Kasumi-1 (cell line): ENCODE measurements around the gene C16orf74.

Experiments used
- DNase-seq, 2 experiments: peaks; one replicate each; lab custom pipeline; 2025; lab: John Stamatoyannopoulos, UW

C16orf74 gene

DNA sequence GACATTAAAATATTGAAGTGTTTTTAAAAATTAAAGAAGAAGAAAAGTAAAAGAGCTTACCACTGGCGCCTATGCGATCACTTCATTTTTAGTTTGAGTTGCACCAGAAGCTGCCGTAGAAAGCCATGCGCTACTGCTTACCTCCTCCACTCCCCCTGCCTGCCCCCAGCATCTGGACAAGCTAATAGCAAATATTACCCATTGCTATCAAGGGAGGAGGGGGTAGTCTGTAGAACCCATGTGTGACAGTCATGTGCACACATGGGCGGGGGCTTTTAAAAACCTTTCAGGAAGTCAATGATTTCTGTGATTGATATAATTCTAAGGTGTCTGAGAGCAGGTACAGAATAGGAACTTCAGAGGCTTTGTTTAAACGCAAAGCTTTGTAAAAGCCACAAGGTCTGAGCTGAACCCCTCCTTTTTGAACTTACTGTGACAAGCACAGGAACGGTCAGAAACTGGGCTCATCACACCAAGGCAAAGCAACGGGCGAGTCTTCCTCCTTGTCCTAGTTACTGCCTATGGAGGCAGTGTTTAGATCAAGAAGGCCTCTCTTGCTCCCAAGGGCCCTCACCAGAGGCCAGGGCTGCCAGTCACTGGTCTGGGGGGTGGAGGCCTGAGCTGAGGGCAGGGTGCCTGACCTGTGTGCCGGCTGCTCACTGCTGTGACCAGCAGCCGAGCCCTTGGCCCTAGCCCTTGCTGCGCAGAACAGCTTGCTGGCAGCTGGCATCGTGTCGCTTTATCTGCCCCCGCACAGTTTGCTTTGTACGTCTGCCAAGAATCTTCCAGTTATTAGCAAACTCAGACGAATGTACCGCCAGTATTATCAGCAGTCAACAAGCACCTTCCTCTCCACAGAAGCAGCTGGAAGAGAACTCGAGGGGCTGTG is 77.1 kb downstream of the C16orf74 start:
- no peak for DNase-seq

DNA sequence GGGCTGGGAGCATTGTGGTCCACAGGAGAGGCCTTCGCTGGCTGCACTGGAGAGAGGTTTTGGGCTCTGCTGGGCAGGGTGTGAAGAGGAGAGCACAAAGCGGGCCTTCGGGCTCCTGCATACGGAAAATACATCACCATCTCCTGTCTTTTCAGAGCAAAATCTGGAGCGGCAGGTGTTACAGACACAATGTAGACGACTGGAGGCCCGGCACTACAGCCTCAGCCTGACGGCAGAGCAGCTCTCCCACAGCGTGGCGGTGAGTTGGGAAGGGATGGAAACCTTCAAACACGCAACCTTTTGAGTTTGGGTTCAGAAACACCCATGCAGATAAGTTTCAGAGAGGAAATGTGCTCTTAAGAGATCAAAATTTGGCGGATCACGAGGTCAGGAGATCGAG is 80.1 kb downstream of the C16orf74 start:
- no peak for DNase-seq

DNA sequence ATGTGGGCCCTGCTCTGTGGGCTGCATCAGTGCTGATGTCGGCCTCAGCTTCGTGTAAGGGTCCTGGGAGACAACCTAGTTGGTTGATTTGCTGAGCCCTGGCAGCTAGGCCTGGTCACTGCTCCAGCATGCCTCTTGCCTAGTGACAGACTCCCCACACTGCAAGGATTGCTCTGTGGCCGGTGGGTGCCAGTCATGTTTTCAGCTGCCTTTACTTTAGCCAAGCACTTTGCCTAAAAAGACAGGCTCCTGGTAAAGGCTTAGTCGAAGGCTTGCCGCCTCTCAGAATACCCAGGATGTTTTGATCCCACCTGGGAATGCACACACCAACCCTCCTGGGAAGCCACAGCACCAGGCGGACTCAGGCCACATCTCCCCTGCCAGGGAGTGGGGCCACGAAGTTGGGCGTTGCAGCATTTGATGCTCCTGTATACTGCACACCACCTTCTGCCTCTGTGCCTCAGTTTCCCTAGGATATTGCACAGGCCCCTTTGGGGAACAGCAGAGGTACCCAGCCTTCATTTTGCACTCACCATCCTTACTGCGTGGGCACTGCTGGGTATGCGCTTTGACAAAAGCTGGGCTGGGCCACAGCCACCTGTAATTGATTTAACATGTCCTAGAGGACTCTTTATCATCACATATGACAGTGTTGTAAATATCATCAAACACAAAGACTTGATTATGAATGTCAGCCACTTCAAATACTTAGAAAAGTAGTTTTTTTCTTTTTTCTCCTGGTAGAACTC is 82.0 kb downstream of the C16orf74 start:
- DNase-seq, result no peak

DNA sequence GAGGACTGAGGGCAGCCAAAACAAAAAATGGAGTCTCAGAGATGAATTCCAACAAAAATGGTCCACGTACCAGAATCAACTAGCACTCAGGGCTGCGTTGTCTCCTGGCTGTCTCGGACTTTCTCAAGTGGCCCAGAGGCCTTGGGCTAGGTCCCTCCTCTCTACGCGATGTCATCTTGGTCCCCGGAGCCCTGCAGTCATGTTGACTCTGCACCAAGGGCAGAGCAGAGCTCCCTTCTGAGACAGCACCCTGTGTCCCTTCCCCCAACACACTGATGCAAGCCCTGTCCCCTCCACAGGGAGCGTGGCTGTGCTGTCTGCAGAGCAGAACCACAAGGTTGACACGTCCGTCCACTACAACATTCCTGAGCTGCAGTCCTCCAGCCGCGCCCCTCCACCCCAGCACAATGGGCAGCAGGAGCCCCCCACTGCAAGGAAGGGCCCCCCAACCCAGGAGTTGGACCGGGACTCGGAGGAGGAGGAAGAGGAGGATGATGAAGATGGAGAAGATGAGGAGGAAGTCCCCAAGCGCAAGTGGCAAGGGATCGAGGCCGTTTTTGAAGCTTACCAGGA is 83.0 kb downstream of the C16orf74 start:
- DNase-seq, result no peak

DNA sequence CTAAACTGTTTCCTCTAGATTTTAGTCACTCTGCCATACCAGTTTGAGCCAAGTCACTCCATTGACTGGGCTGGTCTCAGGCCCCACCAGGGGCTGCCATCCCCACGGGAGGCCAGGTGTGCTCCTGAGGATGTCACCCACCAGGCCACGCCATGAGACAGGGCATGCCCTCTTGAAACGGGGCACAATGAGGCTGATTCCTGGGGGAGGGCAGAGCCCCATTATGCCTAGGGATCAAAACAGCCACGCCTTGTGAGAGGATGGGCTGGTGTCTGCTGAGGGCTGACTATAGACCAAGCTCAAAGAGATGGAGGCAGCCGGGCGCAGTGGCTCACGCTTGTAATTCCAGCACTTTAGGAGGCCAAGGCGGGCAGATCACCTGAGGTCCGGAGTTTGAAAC is 83.6 kb downstream of the C16orf74 start:
- DNase-seq, result no peak

DNA sequence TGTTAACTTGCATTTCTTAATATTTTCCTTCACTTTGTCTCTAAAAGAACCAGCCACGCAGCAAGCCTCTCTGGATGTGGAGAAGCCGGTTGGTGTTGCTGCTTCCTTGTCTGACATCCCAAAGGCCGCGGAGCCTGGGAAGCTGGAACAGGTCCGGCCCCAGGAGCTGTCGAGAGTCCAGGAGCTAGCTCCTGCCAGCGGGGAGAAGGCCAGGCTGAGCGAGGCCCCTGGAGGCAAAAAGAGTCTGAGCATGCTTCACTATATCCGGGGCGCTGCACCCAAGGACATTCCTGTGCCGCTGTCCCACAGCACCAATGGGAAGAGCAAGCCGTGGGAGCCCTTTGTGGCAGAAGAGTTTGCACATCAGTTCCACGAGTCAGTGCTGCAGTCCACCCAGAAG is 85.0 kb downstream of the C16orf74 start:
- DNase-seq, result no peak

DNA sequence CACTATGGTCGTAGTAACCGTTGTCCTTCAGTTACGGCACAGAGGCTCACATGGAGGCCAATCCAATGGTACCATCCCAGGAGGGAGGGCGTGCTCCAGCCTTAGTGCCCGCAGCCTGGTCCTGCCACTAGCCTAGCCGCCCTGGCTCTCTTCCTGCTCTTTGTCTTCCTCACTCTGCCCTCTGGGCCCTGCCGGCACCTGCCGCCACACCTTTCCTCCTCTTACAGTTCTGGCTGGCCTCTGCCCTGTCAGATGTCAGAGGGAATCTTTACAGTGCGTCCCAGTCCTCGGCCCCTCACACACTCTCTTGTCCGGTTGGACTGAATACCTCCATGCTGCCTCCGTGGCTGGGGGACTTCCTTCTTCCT is 85.5 kb downstream of the C16orf74 start:
- no peak for DNase-seq

DNA sequence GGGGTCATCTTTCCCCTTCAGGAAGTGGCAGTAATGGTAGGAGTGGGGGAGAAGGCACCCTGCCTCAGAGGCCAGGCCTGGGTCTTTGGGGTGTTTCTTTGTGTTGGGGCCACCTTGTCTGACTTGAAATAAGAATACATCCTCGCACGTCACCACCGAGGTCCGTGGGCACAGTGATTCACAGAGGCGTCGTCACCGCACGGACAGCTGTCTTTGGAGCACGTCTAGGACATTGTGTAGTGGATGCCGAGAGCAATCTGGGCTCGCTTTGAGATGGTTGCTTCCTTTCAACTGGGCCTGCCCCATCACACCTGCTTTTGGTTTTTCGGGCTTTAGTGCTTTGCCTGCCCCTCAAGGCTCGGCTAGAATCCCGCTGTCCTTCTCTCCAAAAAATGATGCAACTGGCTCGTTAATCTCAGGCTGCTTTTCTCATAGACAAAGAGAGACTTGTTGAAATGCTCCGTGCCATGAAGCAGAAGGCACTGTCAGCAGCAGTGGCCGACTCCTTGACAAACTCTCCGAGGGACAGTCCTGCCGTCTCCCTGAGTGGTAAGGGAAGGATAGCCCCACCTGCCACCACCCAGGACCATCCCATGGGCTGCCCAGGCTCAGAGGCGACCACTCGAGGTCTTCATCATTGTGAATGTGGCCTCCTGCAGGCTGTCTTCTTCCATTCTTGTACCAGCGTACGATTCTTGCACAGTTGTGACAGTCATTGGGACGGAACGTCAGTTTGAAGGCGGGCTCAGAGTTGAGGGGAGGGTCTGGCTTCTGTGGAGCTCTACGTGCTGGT is 86.1 kb downstream of the C16orf74 start:
- DNase-seq, result no peak

DNA sequence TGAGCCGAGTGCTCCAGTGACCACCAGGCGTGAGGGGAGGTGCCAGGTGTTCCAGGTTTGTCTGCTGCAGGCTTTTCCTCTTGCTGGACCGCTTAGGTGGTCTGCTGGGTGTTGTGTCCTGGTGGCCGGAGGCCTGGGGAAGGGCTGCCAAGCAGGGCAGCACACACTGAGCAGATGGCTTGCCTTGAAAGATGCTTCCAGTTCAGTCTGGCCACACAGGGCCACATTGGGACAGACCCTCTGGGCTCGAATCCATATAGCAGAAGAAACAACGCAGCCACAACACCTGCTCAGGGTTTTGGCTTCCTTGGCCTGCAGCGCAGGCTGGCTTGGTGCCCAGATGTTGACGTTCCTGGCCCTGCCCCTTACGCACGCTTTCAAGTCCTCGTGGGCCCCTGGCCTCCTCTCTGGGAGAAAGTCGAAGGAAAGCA is 87.0 kb downstream of the C16orf74 start:
- DNase-seq, result no peak

DNA sequence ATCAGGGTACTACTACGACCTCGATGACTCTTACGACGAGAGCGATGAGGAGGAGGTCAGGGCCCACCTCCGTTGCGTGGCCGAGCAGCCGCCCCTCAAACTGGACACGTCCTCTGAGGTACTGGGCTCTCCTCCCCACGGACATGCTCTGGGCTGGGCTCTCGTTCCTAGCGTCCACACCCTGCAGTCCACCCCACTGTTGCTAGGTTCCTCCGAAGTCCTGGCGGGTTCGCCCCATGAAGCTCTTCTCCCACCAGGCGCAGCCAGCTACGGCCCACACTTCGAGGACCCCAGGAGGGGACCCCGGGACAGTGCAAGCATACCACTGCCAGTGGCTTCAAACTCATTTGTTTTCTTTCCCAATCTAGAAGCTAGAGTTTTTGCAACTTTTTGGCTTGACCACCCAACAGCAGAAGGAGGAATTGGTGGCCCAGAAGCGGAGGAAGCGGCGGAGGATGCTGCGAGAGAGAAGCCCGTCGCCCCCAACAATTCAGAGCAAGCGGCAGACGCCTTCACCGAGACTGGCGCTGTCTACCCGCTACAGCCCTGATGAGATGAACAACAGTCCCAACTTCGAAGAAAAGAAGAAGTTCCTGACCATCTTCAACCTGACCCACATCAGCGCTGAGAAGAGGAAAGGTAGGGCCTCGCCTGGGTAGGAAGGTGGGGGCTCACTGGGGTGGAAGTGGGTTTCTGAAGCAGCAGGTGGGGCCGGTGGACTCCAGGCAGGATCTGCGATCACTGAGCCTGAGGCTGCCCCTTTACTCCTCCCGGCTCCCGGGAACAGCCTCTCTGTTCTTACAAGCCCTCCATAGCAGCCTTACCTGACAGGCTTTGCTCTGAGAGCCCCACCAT is 87.7 kb downstream of the C16orf74 start:
- DNase-seq, result no peak

DNA sequence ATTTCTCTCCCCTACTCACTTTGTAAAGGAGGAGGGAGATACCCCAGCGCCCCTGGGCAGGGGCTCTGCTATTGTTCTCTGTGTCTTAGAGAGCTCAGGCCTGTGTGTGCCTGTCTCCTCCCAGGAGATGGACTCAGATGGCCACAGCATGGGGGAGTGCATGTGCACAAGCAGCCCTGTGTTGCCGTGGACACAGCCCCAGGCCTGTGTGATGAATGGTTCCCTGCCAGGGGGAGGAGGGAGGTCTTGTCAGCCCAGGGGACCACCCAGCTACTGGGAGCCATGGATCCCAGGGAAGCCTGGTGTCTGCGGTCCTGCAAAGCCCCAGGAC is 88.4 kb downstream of the C16orf74 start:
- DNase-seq, result no peak

DNA sequence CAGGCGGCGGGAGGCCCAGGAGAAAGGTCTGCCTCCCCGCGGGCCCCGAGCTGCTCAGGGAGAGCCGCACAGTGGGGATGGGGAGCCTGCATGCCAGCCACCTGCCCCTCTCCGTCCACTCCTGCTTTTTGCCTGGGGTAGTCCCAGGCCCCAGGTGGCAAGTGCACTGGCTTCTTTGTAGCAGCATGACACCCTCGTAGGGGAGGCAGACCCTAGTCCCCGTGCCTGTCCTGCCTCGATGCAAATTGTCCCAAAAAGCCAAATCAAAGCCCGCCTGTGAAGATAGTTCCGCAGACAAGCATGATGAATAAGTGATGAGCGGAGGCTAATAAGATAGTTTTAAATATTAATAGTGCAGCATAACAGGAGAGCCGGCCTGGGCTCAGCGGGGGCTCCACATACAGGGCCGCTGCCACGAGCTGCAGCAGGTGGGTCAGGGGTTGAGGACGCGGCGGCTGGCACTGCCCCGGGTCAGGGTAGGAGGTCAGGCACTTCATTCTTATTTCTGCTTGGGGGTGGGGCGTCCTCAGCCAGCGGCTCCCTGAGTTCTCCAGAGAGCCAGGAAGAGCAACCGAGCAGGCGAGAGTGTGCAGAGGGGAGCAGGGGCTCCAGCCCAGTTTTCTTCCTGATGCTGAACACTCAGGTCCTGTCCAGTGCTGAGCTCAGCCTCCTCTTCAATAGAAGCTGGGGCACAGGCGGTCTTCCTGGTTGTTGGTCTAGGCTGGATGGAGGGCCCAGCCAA is 89.0 kb downstream of the C16orf74 start:
- DNase-seq, result no peak

DNA sequence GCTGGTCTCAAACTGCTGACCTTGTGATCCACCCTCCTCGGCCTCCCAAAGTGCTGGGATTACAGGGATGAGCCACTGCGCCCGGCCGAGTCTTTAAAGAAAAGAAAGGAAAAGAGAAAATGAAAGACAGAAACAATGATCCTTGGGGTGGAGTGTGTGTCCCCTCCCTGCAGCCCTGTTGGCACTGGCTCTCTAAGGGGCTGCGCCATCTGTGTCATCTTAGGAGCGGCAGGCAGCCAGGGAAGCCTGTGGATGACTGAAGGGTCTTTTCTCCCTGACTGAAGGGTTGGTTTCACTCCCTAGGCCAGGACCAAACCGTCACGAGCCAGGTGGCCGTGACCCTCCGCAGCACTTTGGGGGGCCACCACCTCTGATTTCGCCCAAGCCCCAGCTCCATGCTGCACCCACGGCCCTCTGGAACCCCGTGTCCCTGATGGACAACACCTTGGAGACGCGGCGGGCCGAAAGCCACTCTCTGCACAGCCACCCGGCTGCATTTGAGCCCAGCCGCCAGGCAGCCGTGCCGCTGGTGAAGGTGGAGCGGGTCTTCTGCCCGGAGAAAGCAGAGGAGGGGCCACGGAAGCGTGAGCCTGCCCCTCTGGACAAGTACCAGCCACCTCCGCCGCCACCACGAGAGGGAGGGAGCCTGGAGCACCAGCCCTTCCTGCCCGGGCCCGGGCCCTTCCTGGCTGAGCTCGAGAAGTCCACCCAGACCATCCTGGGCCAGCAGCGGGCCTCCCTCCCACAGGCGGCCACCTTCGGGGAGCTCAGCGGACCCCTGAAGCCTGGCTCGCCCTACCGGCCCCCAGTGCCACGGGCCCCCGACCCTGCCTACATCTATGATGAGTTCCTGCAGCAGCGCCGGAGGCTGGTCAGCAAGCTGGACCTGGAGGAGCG is 89.8 kb downstream of the C16orf74 start:
- no peak for DNase-seq

DNA sequence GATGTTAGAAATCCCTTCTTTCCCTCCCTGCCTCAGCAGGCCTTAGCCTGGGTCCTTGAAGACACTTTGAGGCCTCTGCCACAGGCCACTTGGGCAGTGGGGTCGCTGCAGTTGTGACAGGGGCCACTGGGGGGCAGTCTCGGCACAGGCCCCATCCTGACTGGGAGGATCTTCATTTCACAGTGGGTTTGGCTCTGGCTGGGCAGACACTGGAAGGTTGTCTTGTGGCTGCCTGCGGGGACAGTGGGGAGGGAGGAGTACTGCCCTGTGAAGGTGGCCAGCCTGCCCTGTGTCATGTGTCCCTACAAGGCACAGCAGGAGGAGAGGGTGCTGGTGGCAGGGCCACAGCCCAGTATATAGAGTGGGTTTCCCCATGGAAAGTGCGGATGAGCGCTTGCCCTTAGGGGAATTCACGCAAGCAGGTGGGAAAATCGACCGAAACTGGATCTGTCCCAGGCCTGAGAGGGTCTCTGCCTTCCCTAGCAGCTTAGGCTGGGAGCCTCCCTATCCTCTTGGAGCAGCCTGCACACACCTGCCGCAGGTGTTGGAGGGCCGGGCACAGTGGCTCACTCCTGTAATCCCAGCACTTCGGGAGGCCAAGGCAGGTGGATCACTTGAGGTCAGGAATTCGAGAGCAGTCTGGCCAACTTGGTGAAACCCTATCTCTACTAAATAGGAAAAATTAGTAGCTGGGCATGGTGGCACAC is 90.9 kb downstream of the C16orf74 start:
- DNase-seq, result peak; percentile 68 to 69

DNA sequence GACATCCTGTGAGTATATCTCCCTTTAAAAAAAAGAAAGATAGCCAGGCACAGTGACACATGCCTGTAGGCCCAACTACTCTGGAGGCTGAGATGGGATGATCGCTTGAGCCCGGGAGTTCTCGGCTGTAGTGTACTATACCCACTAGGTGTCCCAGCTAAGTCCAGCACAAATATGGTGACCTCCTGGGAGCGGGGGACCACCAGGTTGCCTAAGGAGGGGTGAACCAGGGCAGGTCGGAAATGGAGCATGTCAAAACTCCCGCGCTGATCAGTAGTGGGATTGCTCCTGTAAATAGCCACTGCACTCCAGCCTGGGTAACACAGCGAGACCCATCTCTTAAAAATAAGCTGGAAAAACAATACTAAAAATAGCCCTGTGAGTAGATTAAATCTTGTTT is 91.6 kb downstream of the C16orf74 start:
- no peak for DNase-seq

DNA sequence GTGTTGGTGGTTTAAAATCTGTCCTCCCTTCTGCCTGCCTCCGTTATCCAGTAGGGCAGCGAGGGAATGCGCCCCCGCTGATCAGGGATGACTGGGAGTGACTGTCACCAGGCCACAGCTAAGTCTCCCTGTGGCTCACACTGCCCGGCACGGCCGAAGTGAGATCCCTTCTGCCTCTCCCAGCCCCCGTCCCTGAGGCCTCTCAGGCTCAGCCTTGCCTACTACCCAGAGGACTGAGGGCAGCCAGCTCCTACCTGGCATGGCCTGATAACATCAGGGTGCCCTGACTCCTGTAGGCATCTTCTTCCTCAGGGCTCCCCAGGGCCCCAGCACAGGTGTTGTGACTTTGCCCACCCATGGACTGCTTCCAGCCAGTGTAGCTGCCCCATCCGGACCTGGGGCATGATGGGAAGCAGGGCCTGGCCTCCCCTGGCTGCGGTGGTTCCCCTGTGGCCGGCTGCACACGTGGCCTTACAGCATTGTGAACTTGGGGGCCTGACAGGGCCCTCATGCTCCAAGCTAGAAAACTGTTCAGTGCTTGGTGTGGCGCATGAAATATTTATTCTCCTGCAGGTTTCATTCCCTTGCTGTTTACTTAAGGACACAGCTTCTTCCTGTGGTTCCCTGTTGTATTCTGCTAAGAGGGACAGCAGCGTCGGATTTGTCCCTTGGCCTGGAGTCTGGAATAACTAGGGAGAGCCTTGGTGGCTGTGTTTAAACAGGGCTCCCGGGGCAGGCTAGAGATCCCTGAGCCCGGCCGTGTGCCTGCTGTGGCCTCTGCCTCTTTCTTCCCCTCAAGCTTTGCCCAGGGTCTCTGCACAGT is 92.2 kb downstream of the C16orf74 start:
- DNase-seq, result no peak

DNA sequence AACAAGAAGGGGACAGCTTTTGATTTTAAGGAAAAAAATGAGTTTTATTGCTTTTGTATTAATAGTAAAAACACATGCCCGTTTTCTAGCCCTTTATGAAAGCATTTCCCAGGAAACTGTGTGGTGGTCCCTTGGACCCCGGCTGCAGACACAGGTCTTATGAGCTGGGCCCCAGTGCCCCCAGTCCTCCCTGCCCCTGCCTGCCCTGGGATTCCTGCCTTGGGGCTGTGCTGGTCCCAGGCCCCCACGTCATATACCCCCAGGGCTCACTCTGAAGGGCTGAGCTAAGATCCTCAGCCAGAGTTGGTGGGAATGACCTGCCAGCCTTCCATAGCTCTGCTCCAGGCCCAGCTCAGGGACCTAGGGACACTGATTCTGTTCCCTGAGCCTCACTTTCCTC is 92.9 kb downstream of the C16orf74 start:
- DNase-seq, result no peak
